OCI-LY1 (cell line): ENCODE measurements around the gene PLS3.

Experiments used
- H2AFZ ChIP-seq: fragments of 200-600 bp; sonication (generic), shearing (Covaris generic); 2 replicates; pipeline ENCODE4 v1.6.0; 2014; ENCODE audit warnings: antibody characterized with exemption, mild to moderate bottlenecking, low read length
- H3F3A ChIP-seq: fragments of 200-600 bp; sonication (generic), shearing (Covaris generic); 2 replicates; pipeline ENCODE4 v1.6.0; 2014; ENCODE audit warnings: mild to moderate bottlenecking, antibody characterized with exemption, low read length, moderate library complexity; ENCODE audit not compliant: insufficient read depth
- H3K27ac ChIP-seq: fragments of 200-600 bp; sonication (generic); 2 replicates; pipeline ENCODE4 v1.5.1; 2014; ENCODE audit warnings: low read length, mixed run types, mild to moderate bottlenecking, low read depth; ENCODE audit not compliant: poor library complexity, severe bottlenecking
- H3K27me3 ChIP-seq: fragments of 200-600 bp; sonication (generic); 2 replicates; pipeline ENCODE4 v1.6.0; 2014; ENCODE audit warnings: antibody characterized with exemption, mild to moderate bottlenecking, low read length, moderate library complexity; ENCODE audit not compliant: insufficient read depth
- H3K36me3 ChIP-seq: fragments of 200-600 bp; sonication (generic); 2 replicates; pipeline ENCODE4 v1.6.1; 2014; ENCODE audit warnings: mild to moderate bottlenecking, antibody characterized with exemption, low read length, moderate library complexity, mixed read lengths; ENCODE audit not compliant: insufficient read depth
- H3K4me1 ChIP-seq: fragments of 200-600 bp; sonication (generic); 2 replicates; pipeline ENCODE4 v1.5.1; 2014; ENCODE audit warnings: mild to moderate bottlenecking, low read length, moderate library complexity; ENCODE audit not compliant: insufficient read depth, severe bottlenecking
- H3K4me2 ChIP-seq: fragments of 200-600 bp; sonication (generic), shearing (Covaris generic); 2 replicates; pipeline ENCODE4 v1.6.1; 2014; ENCODE audit warnings: low read length
- H3K4me3 ChIP-seq: fragments of 200-600 bp; sonication (generic); 2 replicates; pipeline ENCODE4 v1.5.1; 2014; ENCODE audit warnings: low read length, low read depth, mild to moderate bottlenecking, mixed read lengths; ENCODE audit not compliant: poor library complexity, severe bottlenecking
- H3K79me2 ChIP-seq: fragments of 200-600 bp; shearing (Covaris generic); 2 replicates; pipeline ENCODE4 v1.6.1; 2016; ENCODE audit warnings: mixed run types, low read length, mixed read lengths; ENCODE audit not compliant: insufficient read depth
- H3K9ac ChIP-seq: fragments of 200-600 bp; sonication (generic), shearing (Covaris generic); 2 replicates; pipeline ENCODE4 v1.6.1; 2014; ENCODE audit warnings: mild to moderate bottlenecking, low read length, mixed read lengths
- H3K9me2 ChIP-seq: fragments of 200-600 bp; sonication (generic), shearing (Covaris generic); 2 replicates; pipeline ENCODE4 v1.6.1; 2014; ENCODE audit warnings: low read depth, mild to moderate bottlenecking, low read length, mixed read lengths
- H3K9me3 ChIP-seq: fragments of 200-600 bp; shearing (Covaris generic); 2 replicates; pipeline ENCODE4 v1.6.1; 2014; ENCODE audit warnings: low read length, mixed read lengths
- H4K20me1 ChIP-seq: fragments of 200-600 bp; sonication (generic), shearing (Covaris generic); 2 replicates; pipeline ENCODE4 v1.6.0; 2016; ENCODE audit warnings: mild to moderate bottlenecking, low read length; ENCODE audit not compliant: insufficient read depth
- EZH2 ChIP-seq: fragments of 200-600 bp; sonication (generic), shearing (Covaris generic); IDR thresholded peaks from 2 replicates; pipeline ENCODE4 v1.8.0; 2017; ENCODE audit warnings: borderline replicate concordance, mixed run types, mild to moderate bottlenecking, antibody characterized with exemption, low read length, moderate library complexity, mixed read lengths
- TF ChIP-seq, protein P1 (sequence below): fragments of 200-600 bp; sonication (generic), shearing (Covaris generic); IDR thresholded peaks from 2 replicates; pipeline ENCODE4 v1.5.1; 2017; ENCODE audit warnings: mild to moderate bottlenecking, antibody characterized with exemption, low read length, moderate library complexity, mixed read lengths

PLS3 gene

DNA sequence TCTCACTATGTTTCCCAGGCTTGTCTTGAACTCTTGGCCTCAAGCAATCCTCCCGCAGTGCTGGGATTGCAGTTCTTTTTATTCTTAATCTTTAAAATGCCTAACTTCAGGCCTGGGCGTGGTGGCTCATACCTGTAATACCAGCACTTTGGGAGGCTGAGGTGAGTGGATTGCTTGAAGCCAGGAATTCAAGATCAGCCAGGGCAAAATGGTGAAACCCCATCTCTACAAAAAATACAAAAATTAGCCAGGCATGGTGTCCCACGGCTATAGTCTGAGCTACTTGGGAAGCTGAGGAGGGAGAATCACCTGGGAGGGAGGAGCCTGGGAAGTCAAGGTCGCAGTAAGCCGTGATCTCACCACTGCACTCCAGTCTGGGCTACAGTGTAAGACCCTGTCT, 45.9 kb downstream of the PLS3 start:
- Histone ChIP-seq H3K79me2 (no peaks in the 10 kb centered on the region), H4K20me1 (no peaks in the 10 kb centered on the region)

DNA sequence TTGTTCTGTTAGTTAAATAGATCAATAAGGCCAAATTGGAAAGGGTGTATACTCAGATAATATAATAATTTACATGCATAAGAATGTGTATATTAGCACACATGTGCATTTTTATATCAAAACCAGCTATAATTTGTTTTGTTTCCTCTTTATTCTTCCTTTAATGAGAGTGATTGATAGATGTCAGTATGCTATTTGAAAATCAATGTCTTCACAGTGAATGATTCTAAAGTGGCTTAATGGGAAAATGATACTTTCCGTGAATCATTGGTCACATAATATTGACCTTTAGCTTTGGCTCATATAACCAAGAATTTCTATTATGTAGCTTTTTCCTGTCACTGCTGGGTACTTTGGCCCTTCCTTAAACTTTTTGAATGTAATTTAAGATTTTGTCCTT, 48.6 kb downstream of the PLS3 start:
- Histone ChIP-seq H3K9ac (no peak overlapping the region), H3K79me2 (no peaks in the 10 kb centered on the region), H3K4me2 (no peak overlapping the region), H2AFZ (no peak overlapping the region), H3F3A (no peaks in the 10 kb centered on the region), H4K20me1 (no peaks in the 10 kb centered on the region), H3K27me3 (no peaks in the 10 kb centered on the region), H3K27ac (no peak overlapping the region), H3K9me2 (no peaks in the 10 kb centered on the region), H3K9me3 (no peaks in the 10 kb centered on the region), H3K4me3 (no peak overlapping the region), H3K4me1 (no peaks in the 10 kb centered on the region), H3K36me3 (no peaks in the 10 kb centered on the region)
- TF ChIP-seq, protein P1, sequence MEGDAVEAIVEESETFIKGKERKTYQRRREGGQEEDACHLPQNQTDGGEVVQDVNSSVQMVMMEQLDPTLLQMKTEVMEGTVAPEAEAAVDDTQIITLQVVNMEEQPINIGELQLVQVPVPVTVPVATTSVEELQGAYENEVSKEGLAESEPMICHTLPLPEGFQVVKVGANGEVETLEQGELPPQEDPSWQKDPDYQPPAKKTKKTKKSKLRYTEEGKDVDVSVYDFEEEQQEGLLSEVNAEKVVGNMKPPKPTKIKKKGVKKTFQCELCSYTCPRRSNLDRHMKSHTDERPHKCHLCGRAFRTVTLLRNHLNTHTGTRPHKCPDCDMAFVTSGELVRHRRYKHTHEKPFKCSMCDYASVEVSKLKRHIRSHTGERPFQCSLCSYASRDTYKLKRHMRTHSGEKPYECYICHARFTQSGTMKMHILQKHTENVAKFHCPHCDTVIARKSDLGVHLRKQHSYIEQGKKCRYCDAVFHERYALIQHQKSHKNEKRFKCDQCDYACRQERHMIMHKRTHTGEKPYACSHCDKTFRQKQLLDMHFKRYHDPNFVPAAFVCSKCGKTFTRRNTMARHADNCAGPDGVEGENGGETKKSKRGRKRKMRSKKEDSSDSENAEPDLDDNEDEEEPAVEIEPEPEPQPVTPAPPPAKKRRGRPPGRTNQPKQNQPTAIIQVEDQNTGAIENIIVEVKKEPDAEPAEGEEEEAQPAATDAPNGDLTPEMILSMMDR: no peak

More for the DNA sequence above, 45.9 kb downstream of the PLS3 start:
- Histone ChIP-seq H3K4me3 (no peak overlapping the region), H3K9me3 (no peaks in the 10 kb centered on the region), H3K36me3 (no peaks in the 10 kb centered on the region), H3K4me2 (no peak overlapping the region), H3K4me1 (no peaks in the 10 kb centered on the region), H3F3A (no peaks in the 10 kb centered on the region), H3K27me3 (no peaks in the 10 kb centered on the region), H3K27ac (no peak overlapping the region), H3K9ac (no peak overlapping the region), H2AFZ (no peak overlapping the region), H3K9me2 (no peaks in the 10 kb centered on the region)
- TF ChIP-seq, protein P1: no peak
- no peak for TF ChIP-seq EZH2

DNA sequence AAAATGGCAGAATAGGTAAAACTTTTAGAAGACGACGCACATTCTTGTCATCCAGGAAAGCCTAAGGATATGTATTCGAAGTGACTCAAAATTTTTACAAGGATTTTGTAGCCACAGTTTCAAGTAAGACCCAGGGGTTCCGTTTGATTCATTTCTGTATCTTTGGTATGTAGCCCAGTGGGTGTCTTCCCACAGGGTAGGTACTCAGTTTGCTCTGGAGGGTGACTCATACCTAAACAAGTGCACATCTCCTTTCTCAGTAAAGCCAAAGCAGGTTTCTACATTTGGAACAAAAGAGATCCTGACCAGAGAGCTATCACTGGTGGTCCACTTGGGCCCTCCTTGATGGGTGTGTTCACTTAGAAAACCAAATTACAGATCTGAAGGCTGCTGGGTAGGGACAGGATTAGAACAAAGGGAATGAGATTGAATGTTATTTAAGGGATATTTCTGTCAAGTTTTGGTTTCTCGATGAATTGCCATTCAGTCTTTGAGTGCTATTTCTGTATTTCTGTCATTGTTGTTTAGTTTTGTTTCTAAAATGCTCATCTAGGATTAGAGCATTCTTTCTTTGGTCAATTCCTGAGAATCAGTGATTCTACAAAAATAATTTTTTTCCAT, 56.1 kb downstream of the PLS3 start:
- Histone ChIP-seq H2AFZ (no peak overlapping the region), H4K20me1 (no peaks in the 10 kb centered on the region), H3F3A (no peaks in the 10 kb centered on the region), H3K36me3 (no peaks in the 10 kb centered on the region), H3K4me2 (no peak overlapping the region), H3K9me3 (no peaks in the 10 kb centered on the region), H3K79me2 (no peaks in the 10 kb centered on the region), H3K9me2 (no peaks in the 10 kb centered on the region), H3K27me3 (no peaks in the 10 kb centered on the region), H3K4me1 (no peaks in the 10 kb centered on the region), H3K27ac (no peak overlapping the region), H3K9ac (no peak overlapping the region), H3K4me3 (no peak overlapping the region)
- TF ChIP-seq, protein P1: no peak
- no peak for TF ChIP-seq EZH2
